GM23338 (cell line): ENCODE measurements around the gene SLBP. TPM values are rescaled to one million over a fixed set of nuclear protein-coding genes. Genes with fewer than 3 reads are reported as not detected.

Experiments used
- ATAC-seq: fragments of 200-7000 bp; cut with Tn5 transposase; 3 replicates; pipeline ENCODE4 v1.9.1; 2020
- DNase-seq: peaks from one replicate; pipeline ENCODE4 v3.0.0-alpha.2; 2015; ENCODE audit warnings: low spot score
- H2AFZ ChIP-seq: fragments of 200-600 bp; sonication (generic); 2 replicates; pipeline ENCODE4 v1.8.0; 2016; ENCODE audit warnings: antibody characterized with exemption, mild to moderate bottlenecking, moderate library complexity
- H3F3A ChIP-seq: fragments of 200-600 bp; sonication (generic); replicated peaks from 2 replicates; pipeline ENCODE4 v1.8.0; 2017; ENCODE audit warnings: antibody characterized with exemption, mixed run types, low read depth
- H3K27ac ChIP-seq: fragments of 200-600 bp; sonication (generic); 2 replicates; pipeline ENCODE4 v1.6.1; 2016; ENCODE audit warnings: low read depth
- H3K27me3 ChIP-seq: fragments of 200-600 bp; sonication (generic); 2 replicates; pipeline ENCODE4 v1.8.0; 2016; ENCODE audit warnings: mild to moderate bottlenecking, mixed run types, moderate library complexity; ENCODE audit not compliant: insufficient read depth
- H3K36me3 ChIP-seq: fragments of 200-600 bp; sonication (generic); 2 replicates; pipeline ENCODE4 v1.8.0; 2016; ENCODE audit warnings: mild to moderate bottlenecking; ENCODE audit not compliant: insufficient read depth
- H3K4me1 ChIP-seq: fragments of 200-600 bp; sonication (generic); 2 replicates; pipeline ENCODE4 v1.8.0; 2016; ENCODE audit warnings: mild to moderate bottlenecking, moderate library complexity; ENCODE audit not compliant: insufficient read depth
- H3K4me2 ChIP-seq: fragments of 200-600 bp; sonication (generic); 2 replicates; pipeline ENCODE4 v1.7.1; 2017; ENCODE audit warnings: mixed run types
- H3K4me3 ChIP-seq: fragments of 200-600 bp; sonication (generic); 2 replicates; pipeline ENCODE4 v1.6.1; 2016; ENCODE audit warnings: mixed run types
- H3K79me2 ChIP-seq: fragments of 200-600 bp; sonication (generic); replicated peaks from 2 replicates; pipeline ENCODE4 v1.8.0; 2017; ENCODE audit warnings: mild to moderate bottlenecking; ENCODE audit not compliant: insufficient read depth
- H3K9me2 ChIP-seq: fragments of 200-600 bp; sonication (generic); 2 replicates; pipeline ENCODE4 v1.8.0; 2017; ENCODE audit not compliant: insufficient read depth
- H4K20me1 ChIP-seq: fragments of 200-600 bp; sonication (generic); replicated peaks from 2 replicates; pipeline ENCODE4 v1.8.0; 2017; ENCODE audit warnings: mild to moderate bottlenecking; ENCODE audit not compliant: insufficient read depth
- H3K27ac Mint-ChIP-seq: 2 replicates; pipeline ENCODE4 v1.8.0; 2020; ENCODE audit warnings: inconsistent platforms, mild to moderate bottlenecking, moderate library complexity, mixed read lengths
- H3K27me3 Mint-ChIP-seq: 3 replicates; pipeline ENCODE4 v1.8.0; 2022; ENCODE audit warnings: low read depth, mild to moderate bottlenecking, moderate library complexity, mixed read lengths, inconsistent platforms; ENCODE audit not compliant: insufficient read depth, poor library complexity
- H3K36me3 Mint-ChIP-seq: 3 replicates; pipeline ENCODE4 v1.8.0; 2021; ENCODE audit warnings: low read depth, mild to moderate bottlenecking, inconsistent platforms, moderate library complexity, mixed read lengths
- H3K4me1 Mint-ChIP-seq: 3 replicates; pipeline ENCODE4 v1.8.0; 2020; ENCODE audit warnings: mild to moderate bottlenecking, inconsistent platforms, mixed read lengths
- H3K4me3 Mint-ChIP-seq: 3 replicates; pipeline ENCODE4 v1.8.0; 2021; ENCODE audit warnings: moderate library complexity, mild to moderate bottlenecking, inconsistent platforms, mixed read lengths
- H3K9me3 Mint-ChIP-seq: 3 replicates; pipeline ENCODE4 v1.8.0; 2020; ENCODE audit warnings: moderate library complexity, mild to moderate bottlenecking, inconsistent platforms, mixed read lengths
- CREB1 ChIP-seq: fragments of 250-450 bp; sonication (Bioruptor Pico); IDR thresholded peaks from 2 replicates; pipeline ENCODE4 v1.5.0; 2020; ENCODE audit warnings: low read depth, mild to moderate bottlenecking, moderate library complexity
- CTCF ChIP-seq, 2 experiments: fragments of 200-600 bp in 1 of 2; sonication (generic) in 1 of 2; conservative IDR thresholded peaks; 2 replicates each; pipeline versions ENCODE4 v1.5.1 to v1.6.1; 2016 to 2017; ENCODE audit warnings: antibody characterized with exemption in 2 of 2, low read depth in 2 of 2, mild to moderate bottlenecking in 2 of 2, moderate library complexity in 1 of 2
- ETS1 ChIP-seq: IDR thresholded peaks from 2 replicates; pipeline ENCODE4 v1.6.1; 2016; ENCODE audit warnings: antibody characterized with exemption
- EZH2 ChIP-seq: fragments of 200-600 bp; sonication (generic); IDR thresholded peaks from one replicate; pipeline ENCODE4 v1.8.0; 2017; ENCODE audit warnings: antibody characterized with exemption, mild to moderate bottlenecking, low read depth; ENCODE audit not compliant: unreplicated experiment
- EZH2phosphoT487 ChIP-seq: fragments of 200-600 bp; sonication (generic); IDR thresholded peaks from one replicate; pipeline ENCODE4 v1.8.1; 2018; ENCODE audit warnings: antibody characterized with exemption; ENCODE audit not compliant: unreplicated experiment
- JUNB ChIP-seq: IDR thresholded peaks from one replicate; pipeline ENCODE4 v1.6.1; 2016; ENCODE audit warnings: antibody characterized with exemption; ENCODE audit not compliant: unreplicated experiment
- NANOG ChIP-seq: IDR thresholded peaks from 2 replicates; pipeline ENCODE4 v1.6.1; 2016; ENCODE audit warnings: antibody characterized with exemption, borderline replicate concordance
- POLR2AphosphoS5 ChIP-seq: IDR thresholded peaks from 2 replicates; pipeline ENCODE4 v1.6.1; 2016; ENCODE audit warnings: antibody characterized with exemption, low read depth
- REST ChIP-seq: IDR thresholded peaks from one replicate; pipeline ENCODE4 v1.6.1; 2018; ENCODE audit warnings: antibody characterized with exemption; ENCODE audit not compliant: unreplicated experiment
- STAT1 ChIP-seq: IDR thresholded peaks from one replicate; pipeline ENCODE4 v1.6.1; 2016; ENCODE audit warnings: antibody characterized with exemption; ENCODE audit not compliant: unreplicated experiment
- ZNF114 ChIP-seq: fragments of 250-450 bp; sonication (Bioruptor Pico); IDR thresholded peaks from 2 replicates; pipeline ENCODE4 v1.5.0; 2020; ENCODE audit warnings: mild to moderate bottlenecking, moderate library complexity
- ZNF331 ChIP-seq: fragments of 250-450 bp; sonication (Bioruptor Pico); IDR thresholded peaks from 2 replicates; pipeline ENCODE4 v1.5.0; 2020; ENCODE audit warnings: low read depth, mild to moderate bottlenecking, moderate library complexity
- polyA plus RNA-seq: library from polyadenylated mRNA; unstranded; fragments of >200 nt; fragmentation: Nextera tagmentation; extraction: Ambion mirVana; gene quantifications from 2 replicates; pipeline ENCODE4 v1.2.1, GENCODE V29; 2016
- total RNA-seq: library from RNA; depleted of rRNA; stranded (reverse); fragments of >200 nt; shearing (Covaris generic); gene quantifications from 2 replicates; pipeline ENCODE4 v1.2.3, GENCODE V29; 2014
- TF ChIP-seq, protein P1 (sequence below): fragments of 250-450 bp; sonication (Bioruptor Pico); IDR thresholded peaks from 2 replicates; pipeline ENCODE4 v1.5.0; 2020; ENCODE audit warnings: mild to moderate bottlenecking, moderate library complexity

Gene SLBP
- total and polyA plus RNA-seq, 2 experiments from 2014 or later = 54.4 to 58.6 TPM

- H3K4me2 ChIP-seq = no peak overlapping the region
- H3K27ac ChIP-seq = no peak overlapping the region
- H3K27ac Mint-ChIP-seq = no peak overlapping the region
- no peaks in the 10 kb centered on the region for H3K27me3 ChIP-seq
- H3F3A ChIP-seq = no peaks in the 10 kb centered on the region
- peaks cover 8% of the 10 kb centered on the region for H3K4me1 Mint-ChIP-seq
- TF ChIP-seq ZNF331 (CRISPR knock-in tag) (no peak), CTCF (conservative IDR thresholded peaks at IDR 0.05; ENCODE audit: low read depth in 2 of 2) (no peak), CREB1 (CRISPR knock-in tag) (no peak), REST (no peak), STAT1 (no peak), EZH2phosphoT487 (no peak), ZNF114 (CRISPR knock-in tag) (no peak), JUNB (no peak), ETS1 (no peak), EZH2 (no peak), POLR2AphosphoS5 (no peak), NANOG (no peak)
- TF ChIP-seq, protein P1, sequence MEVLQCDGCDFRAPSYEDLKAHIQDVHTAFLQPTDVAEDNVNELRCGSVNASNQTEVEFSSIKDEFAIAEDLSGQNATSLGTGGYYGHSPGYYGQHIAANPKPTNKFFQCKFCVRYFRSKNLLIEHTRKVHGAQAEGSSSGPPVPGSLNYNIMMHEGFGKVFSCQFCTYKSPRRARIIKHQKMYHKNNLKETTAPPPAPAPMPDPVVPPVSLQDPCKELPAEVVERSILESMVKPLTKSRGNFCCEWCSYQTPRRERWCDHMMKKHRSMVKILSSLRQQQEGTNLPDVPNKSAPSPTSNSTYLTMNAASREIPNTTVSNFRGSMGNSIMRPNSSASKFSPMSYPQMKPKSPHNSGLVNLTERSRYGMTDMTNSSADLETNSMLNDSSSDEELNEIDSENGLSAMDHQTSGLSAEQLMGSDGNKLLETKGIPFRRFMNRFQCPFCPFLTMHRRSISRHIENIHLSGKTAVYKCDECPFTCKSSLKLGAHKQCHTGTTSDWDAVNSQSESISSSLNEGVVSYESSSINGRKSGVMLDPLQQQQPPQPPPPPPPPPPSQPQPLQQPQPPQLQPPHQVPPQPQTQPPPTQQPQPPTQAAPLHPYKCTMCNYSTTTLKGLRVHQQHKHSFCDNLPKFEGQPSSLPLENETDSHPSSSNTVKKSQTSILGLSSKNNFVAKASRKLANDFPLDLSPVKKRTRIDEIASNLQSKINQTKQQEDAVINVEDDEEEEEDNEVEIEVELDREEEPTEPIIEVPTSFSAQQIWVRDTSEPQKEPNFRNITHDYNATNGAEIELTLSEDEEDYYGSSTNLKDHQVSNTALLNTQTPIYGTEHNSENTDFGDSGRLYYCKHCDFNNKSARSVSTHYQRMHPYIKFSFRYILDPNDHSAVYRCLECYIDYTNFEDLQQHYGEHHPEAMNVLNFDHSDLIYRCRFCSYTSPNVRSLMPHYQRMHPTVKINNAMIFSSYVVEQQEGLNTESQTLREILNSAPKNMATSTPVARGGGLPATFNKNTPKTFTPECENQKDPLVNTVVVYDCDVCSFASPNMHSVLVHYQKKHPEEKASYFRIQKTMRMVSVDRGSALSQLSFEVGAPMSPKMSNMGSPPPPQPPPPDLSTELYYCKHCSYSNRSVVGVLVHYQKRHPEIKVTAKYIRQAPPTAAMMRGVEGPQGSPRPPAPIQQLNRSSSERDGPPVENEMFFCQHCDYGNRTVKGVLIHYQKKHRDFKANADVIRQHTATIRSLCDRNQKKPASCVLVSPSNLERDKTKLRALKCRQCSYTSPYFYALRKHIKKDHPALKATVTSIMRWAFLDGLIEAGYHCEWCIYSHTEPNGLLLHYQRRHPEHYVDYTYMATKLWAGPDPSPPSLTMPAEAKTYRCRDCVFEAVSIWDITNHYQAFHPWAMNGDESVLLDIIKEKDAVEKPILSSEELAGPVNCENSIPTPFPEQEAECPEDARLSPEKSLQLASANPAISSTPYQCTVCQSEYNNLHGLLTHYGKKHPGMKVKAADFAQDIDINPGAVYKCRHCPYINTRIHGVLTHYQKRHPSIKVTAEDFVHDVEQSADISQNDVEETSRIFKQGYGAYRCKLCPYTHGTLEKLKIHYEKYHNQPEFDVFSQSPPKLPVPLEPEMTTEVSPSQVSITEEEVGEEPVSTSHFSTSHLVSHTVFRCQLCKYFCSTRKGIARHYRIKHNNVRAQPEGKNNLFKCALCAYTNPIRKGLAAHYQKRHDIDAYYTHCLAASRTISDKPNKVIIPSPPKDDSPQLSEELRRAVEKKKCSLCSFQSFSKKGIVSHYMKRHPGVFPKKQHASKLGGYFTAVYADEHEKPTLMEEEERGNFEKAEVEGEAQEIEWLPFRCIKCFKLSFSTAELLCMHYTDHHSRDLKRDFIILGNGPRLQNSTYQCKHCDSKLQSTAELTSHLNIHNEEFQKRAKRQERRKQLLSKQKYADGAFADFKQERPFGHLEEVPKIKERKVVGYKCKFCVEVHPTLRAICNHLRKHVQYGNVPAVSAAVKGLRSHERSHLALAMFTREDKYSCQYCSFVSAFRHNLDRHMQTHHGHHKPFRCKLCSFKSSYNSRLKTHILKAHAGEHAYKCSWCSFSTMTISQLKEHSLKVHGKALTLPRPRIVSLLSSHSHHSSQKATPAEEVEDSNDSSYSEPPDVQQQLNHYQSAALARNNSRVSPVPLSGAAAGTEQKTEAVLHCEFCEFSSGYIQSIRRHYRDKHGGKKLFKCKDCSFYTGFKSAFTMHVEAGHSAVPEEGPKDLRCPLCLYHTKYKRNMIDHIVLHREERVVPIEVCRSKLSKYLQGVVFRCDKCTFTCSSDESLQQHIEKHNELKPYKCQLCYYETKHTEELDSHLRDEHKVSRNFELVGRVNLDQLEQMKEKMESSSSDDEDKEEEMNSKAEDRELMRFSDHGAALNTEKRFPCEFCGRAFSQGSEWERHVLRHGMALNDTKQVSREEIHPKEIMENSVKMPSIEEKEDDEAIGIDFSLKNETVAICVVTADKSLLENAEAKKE (CRISPR knock-in tag) = no peak
- H3K27me3 Mint-ChIP-seq = peaks cover 11% of the 10 kb centered on the region
- no peaks in the 10 kb centered on the region; the same call in 2 of the 3 replicates for H3K9me3 Mint-ChIP-seq
- DNase-seq = no peak
- no peak for ATAC-seq
- no peaks in the 10 kb centered on the region for H3K36me3 ChIP-seq
- H3K4me3 Mint-ChIP-seq = no peak overlapping the region
- 0 out of 2 replicates have a peak, but pooled peaks cover 5% of the 10 kb centered on the region for H3K4me1 ChIP-seq
- H2AFZ ChIP-seq = no peak overlapping the region
- no peaks in the 10 kb centered on the region for H3K79me2 ChIP-seq
- H3K9me2 ChIP-seq = no peaks in the 10 kb centered on the region
- H3K36me3 Mint-ChIP-seq = no peaks in the 10 kb centered on the region
- no peaks in the 10 kb centered on the region for H4K20me1 ChIP-seq
- no peak overlapping the region for H3K4me3 ChIP-seq
These were observed 48.5 kb upstream of the SLBP start for GRCh38 chr4:1760521-1761071.
